ENCODE data around the gene UBXN6. TPM values are rescaled to one million over a fixed set of nuclear protein-coding genes. Genes with fewer than 3 reads are reported as not detected.

The UBXN6 gene
- total RNA-seq, 1 donor from 2014 or later, result 89.8 TPM

DNA sequence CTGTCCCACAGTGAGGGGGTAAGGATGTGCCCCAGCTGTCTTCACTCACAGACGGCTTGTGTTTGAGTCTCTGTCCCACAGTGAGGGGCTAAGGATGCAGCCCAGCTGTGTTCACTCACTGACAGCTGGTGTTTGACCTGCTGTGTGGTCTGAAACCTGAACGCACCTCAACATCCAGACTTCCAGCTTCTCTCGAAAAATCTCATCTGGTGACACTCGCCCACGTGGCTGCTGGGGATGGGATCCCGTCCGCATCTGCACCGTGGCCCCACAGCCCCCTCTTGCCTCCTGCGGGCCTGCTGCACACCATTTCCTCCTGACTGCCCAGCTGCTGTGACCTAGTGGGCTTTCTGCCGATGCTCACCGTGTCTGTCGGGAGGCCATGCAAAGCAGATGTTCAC is 27.8 kb downstream of the UBXN6 start:
- H3K36me3 ChIP-seq (ENCODE audit: control insufficient read depth in 3 of 3, insufficient read depth in 3 of 3, low read length in 3 of 3), result peaks cover 19 to 37% (median 29%) of the 10 kb centered on the region in 3 donors
- H3K9ac ChIP-seq (ENCODE audit: low read depth in 1 of 3, low read length in 3 of 3), result peak overlapping the region in 1 of 3 donors; percentile 8
- no peaks in the 10 kb centered on the region for H3K9me3 ChIP-seq (ENCODE audit: control insufficient read depth in 3 of 3, low read length in 3 of 3)

DNA sequence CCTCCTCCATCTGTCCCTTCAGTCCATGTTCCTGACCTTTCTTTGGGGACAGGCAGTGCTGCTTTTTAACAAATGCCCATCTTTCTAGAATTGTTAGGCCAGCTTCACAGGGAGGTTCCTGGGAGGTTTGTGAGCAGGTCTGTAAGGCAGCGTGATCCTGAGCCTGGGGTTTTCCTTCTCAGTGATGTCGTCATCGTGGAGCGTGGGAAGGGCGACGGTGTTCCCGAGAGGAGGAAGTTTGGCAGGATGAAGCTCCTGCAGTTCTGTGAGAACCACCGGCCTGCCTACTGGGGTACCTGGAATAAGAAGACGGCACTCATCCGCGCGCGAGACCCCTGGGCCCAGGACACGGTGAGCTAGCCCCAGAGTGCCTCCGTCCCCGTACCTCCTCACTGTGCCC is 28.3 kb downstream of the UBXN6 start:
- no peak overlapping the region for H3K27ac ChIP-seq (ENCODE audit: low read depth, low read length)
- H3K9me3 ChIP-seq (ENCODE audit: control insufficient read depth in 3 of 3, low read length in 3 of 3), result no peaks in the 10 kb centered on the region
- H3K4me1 ChIP-seq (ENCODE audit: control insufficient read depth in 3 of 3, insufficient read depth in 3 of 3, low read length in 3 of 3), result no peaks in the 10 kb centered on the region
- H3K27me3 ChIP-seq (ENCODE audit: control insufficient read depth in 3 of 3, insufficient read depth in 3 of 3, low read length in 3 of 3), result no peaks in the 10 kb centered on the region
- peaks cover 19 to 37% (median 26%) of the 10 kb centered on the region in 3 donors for H3K36me3 ChIP-seq (ENCODE audit: control insufficient read depth in 3 of 3, insufficient read depth in 3 of 3, low read length in 3 of 3)
- no peak overlapping the region for H3K4me3 ChIP-seq (ENCODE audit: low read length in 3 of 3)
- H3K9ac ChIP-seq (ENCODE audit: low read depth in 1 of 3, low read length in 3 of 3), result no peak overlapping the region

More for the DNA sequence above, 27.8 kb downstream of the UBXN6 start:
- H3K4me1 ChIP-seq (ENCODE audit: control insufficient read depth in 3 of 3, insufficient read depth in 3 of 3, low read length in 3 of 3), result no peaks in the 10 kb centered on the region
- H3K4me3 ChIP-seq (ENCODE audit: low read length in 3 of 3), result no peak overlapping the region
- H3K27me3 ChIP-seq (ENCODE audit: control insufficient read depth in 3 of 3, insufficient read depth in 3 of 3, low read length in 3 of 3), result no peaks in the 10 kb centered on the region
- H3K27ac ChIP-seq (ENCODE audit: low read depth, low read length), result no peak overlapping the region

DNA sequence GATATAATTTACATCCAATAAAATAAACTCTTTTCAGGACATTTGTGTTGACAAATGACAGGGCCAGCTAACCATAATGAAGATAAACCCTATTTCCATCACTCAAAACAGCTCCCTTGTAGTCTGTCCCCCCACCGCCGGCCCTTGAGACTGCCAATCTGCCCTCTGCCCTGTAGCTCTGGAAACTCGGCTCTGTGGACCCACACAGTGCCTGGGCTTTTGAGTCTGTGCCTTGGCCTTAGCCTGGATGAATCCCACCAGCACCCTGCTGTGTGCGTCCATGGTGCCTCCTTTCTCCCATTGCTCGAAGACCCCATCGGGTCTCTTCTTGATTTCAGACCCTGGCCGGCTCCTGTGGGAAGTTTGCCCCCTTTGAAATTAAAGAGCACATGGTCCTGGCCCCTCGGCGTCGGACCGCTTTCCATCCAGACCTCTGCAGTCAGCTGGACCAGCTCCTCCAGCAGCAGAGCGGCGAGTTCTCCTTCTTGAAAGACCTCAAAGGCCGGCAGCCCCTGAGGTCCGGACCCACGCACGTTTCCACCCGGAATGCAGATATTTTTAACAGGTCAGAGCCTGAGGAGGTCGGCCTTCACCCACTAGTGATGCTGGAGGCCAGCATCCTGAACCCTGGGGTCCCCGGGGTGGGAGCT is 29.1 kb downstream of the UBXN6 start:
- H3K9me3 ChIP-seq (ENCODE audit: control insufficient read depth in 3 of 3, low read length in 3 of 3), result no peaks in the 10 kb centered on the region
- H3K4me3 ChIP-seq (ENCODE audit: low read length in 3 of 3), result no peak overlapping the region
- H3K36me3 ChIP-seq (ENCODE audit: control insufficient read depth in 3 of 3, insufficient read depth in 3 of 3, low read length in 3 of 3), result peaks cover 21 to 37% (median 29%) of the 10 kb centered on the region in 3 donors
- H3K27ac ChIP-seq (ENCODE audit: low read depth, low read length), result no peak overlapping the region
- H3K27me3 ChIP-seq (ENCODE audit: control insufficient read depth in 3 of 3, insufficient read depth in 3 of 3, low read length in 3 of 3), result no peaks in the 10 kb centered on the region
- H3K4me1 ChIP-seq (ENCODE audit: control insufficient read depth in 3 of 3, insufficient read depth in 3 of 3, low read length in 3 of 3), result no peaks in the 10 kb centered on the region
- no peak overlapping the region for H3K9ac ChIP-seq (ENCODE audit: low read depth in 1 of 3, low read length in 3 of 3)

DNA sequence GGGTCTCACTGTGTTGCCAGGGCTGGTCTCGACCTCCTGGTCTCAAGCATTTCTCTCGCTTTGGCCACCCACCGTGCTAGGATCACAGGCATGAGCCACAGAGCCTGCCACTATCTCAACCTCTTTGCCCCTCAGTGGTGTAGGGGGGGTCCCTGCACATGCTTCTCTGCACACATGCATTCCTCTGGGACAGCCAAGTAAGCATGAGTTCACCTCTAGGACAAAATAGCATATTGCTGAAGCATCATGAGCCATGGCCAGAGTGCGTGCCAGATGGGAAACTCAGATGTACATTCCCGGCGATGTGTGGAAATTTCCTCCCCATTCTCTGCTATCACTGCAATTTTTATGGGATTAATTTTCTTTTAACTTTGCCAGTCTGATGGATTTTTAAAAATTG is 32.1 kb downstream of the UBXN6 start:
- H3K4me1 ChIP-seq (ENCODE audit: control insufficient read depth in 3 of 3, insufficient read depth in 3 of 3, low read length in 3 of 3), result no peaks in the 10 kb centered on the region
- no peaks in the 10 kb centered on the region for H3K27me3 ChIP-seq (ENCODE audit: control insufficient read depth in 3 of 3, insufficient read depth in 3 of 3, low read length in 3 of 3)
- no peak overlapping the region for H3K9ac ChIP-seq (ENCODE audit: low read depth in 1 of 3, low read length in 3 of 3)
- no peak overlapping the region for H3K4me3 ChIP-seq (ENCODE audit: low read length in 3 of 3)
- H3K9me3 ChIP-seq (ENCODE audit: control insufficient read depth in 3 of 3, low read length in 3 of 3), result no peaks in the 10 kb centered on the region
- H3K27ac ChIP-seq (ENCODE audit: low read depth, low read length), result no peak overlapping the region
- H3K36me3 ChIP-seq (ENCODE audit: control insufficient read depth in 3 of 3, insufficient read depth in 3 of 3, low read length in 3 of 3), result peaks cover 16 to 23% (median 19%) of the 10 kb centered on the region in 3 donors

DNA sequence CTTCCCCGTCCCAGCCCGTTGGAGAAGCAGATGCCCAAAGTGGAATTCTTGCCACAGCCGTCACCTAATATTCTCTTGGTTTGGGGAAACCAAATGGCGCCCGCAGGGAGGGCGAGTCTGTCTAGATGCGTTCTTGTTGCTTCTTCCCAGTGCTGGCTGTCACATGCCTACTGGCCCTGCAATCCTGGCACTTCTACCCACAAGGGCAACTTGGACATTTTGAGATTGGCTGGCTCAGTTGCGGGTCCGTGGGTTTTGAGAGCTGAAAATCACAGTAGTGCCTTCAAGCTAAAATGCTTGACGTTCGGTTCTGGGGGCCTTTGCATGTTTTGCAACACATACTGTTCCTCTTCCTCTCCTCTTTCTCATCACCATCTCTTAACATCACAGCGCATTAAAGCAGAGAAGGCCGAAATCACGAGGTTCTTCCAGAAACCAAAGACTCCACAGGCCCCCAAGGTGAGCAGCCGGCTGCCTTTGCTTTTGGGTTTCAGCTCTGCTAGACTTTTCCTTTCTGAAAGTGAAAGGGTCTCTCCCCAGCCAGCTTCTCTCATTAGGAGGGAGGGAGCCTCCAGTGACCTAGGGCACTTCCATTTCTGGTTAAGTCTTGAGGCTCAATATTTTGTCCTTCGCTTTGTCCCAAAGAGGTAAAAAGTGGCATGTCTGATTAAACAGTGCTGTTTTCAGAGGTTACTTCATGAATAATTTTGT is 34.0 kb downstream of the UBXN6 start:
- H3K27ac ChIP-seq (ENCODE audit: low read depth, low read length), result no peak overlapping the region
- H3K4me1 ChIP-seq (ENCODE audit: control insufficient read depth in 3 of 3, insufficient read depth in 3 of 3, low read length in 3 of 3), result no peaks in the 10 kb centered on the region
- no peaks in the 10 kb centered on the region for H3K27me3 ChIP-seq (ENCODE audit: control insufficient read depth in 3 of 3, insufficient read depth in 3 of 3, low read length in 3 of 3)
- H3K4me3 ChIP-seq (ENCODE audit: low read length in 3 of 3), result no peak overlapping the region
- H3K9me3 ChIP-seq (ENCODE audit: control insufficient read depth in 3 of 3, low read length in 3 of 3), result no peaks in the 10 kb centered on the region
- no peak overlapping the region for H3K9ac ChIP-seq (ENCODE audit: low read depth in 1 of 3, low read length in 3 of 3)
- peaks cover 6 to 12% (median 8%) of the 10 kb centered on the region in 3 donors for H3K36me3 ChIP-seq (ENCODE audit: control insufficient read depth in 3 of 3, insufficient read depth in 3 of 3, low read length in 3 of 3)

DNA sequence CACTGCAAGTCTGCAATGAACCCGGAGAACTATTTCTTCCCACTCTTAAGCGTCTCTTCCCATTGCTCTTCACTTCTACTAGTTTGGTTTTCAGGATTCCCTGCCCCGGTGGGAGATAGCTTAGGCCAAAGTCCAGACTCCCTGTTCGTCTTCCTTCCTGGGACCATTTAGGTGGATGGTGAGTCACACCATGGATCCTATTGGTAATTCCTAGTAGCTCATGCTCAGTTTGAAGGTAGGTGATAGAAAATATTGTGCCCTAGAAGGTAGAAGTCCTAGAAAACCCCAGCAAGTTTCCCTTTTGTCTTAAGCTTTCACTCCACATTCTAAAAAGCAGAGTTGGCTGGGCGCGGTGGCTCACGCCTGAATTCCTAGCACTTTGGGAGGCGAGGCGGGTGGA is 41.3 kb downstream of the UBXN6 start:
- Histone ChIP-seq H3K27me3 (ENCODE audit: control insufficient read depth in 3 of 3, insufficient read depth in 3 of 3, low read length in 3 of 3) (no peaks in the 10 kb centered on the region), H3K27ac (ENCODE audit: low read depth, low read length) (no peak overlapping the region), H3K9me3 (ENCODE audit: control insufficient read depth in 3 of 3, low read length in 3 of 3) (no peaks in the 10 kb centered on the region), H3K4me1 (ENCODE audit: control insufficient read depth in 3 of 3, insufficient read depth in 3 of 3, low read length in 3 of 3) (no peaks in the 10 kb centered on the region), H3K9ac (ENCODE audit: low read depth in 1 of 3, low read length in 3 of 3) (no peak overlapping the region), H3K36me3 (ENCODE audit: control insufficient read depth in 3 of 3, insufficient read depth in 3 of 3, low read length in 3 of 3) (peaks cover 1 to 6% (median 3%) of the 10 kb centered on the region in 3 donors), H3K4me3 (ENCODE audit: low read length in 3 of 3) (no peak overlapping the region)

DNA sequence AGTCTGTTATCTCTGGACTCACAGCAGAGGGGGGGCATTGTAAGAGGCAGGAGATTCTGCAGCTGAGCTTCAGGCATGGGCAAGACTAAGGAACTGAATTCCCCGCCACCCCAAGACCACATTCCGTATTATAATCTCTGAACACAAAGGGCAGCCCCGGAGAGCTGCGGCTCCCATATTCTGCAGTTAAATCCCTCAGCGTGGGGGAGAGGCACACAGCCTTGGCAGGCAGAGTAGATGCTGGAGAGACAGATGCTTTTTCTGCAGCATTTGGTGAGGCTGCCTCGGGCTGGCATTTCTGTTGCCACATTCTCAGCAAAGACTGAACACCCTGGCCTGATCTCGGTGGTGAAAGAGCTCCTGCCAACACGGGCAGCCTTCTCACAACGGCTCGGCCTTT is 42.2 kb downstream of the UBXN6 start:
- peaks cover 3 to 6% (median 4%) of the 10 kb centered on the region in 3 donors for H3K36me3 ChIP-seq (ENCODE audit: control insufficient read depth in 3 of 3, insufficient read depth in 3 of 3, low read length in 3 of 3)
- no peak overlapping the region for H3K4me3 ChIP-seq (ENCODE audit: low read length in 3 of 3)
- H3K27ac ChIP-seq (ENCODE audit: low read depth, low read length), result no peak overlapping the region
- H3K9ac ChIP-seq (ENCODE audit: low read depth in 1 of 3, low read length in 3 of 3), result peak overlapping the region in 2 of 3 donors; percentile 10 to 50
- H3K27me3 ChIP-seq (ENCODE audit: control insufficient read depth in 3 of 3, insufficient read depth in 3 of 3, low read length in 3 of 3), result no peaks in the 10 kb centered on the region
- no peaks in the 10 kb centered on the region for H3K4me1 ChIP-seq (ENCODE audit: control insufficient read depth in 3 of 3, insufficient read depth in 3 of 3, low read length in 3 of 3)
- no peaks in the 10 kb centered on the region for H3K9me3 ChIP-seq (ENCODE audit: control insufficient read depth in 3 of 3, low read length in 3 of 3)

DNA sequence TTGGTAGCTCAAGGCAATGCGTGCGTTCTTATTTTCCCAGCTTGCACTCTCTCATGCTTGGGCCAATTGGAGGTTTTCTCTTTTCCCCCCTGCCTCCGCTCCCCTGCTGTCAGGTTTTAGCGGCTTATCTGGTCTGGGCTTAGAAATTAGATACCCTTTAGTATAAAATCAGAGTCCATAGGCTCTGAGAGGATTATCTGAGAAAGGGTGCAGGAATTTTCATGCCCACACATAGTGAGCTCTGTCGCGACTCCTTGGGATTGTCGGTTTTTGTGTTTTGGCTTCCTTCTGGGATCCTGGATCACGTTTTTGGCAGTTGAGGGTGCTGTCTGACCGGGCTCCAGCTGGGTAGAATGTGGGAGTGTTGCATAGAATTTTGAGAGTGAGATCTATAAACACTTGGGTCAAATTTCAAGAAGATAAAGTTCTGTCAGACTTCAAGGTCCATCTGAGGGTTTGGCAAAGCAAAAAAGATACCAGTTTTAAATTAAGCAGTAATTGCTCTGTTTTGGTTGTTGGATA is 42.7 kb downstream of the UBXN6 start:
- Histone ChIP-seq H3K27me3 (ENCODE audit: control insufficient read depth in 3 of 3, insufficient read depth in 3 of 3, low read length in 3 of 3) (no peaks in the 10 kb centered on the region), H3K9me3 (ENCODE audit: control insufficient read depth in 3 of 3, low read length in 3 of 3) (no peaks in the 10 kb centered on the region), H3K4me1 (ENCODE audit: control insufficient read depth in 3 of 3, insufficient read depth in 3 of 3, low read length in 3 of 3) (no peaks in the 10 kb centered on the region), H3K9ac (ENCODE audit: low read depth in 1 of 3, low read length in 3 of 3) (peak overlapping the region in 1 of 3 donors; percentile 10), H3K4me3 (ENCODE audit: low read length in 3 of 3) (no peak overlapping the region), H3K27ac (ENCODE audit: low read depth, low read length) (no peak overlapping the region), H3K36me3 (ENCODE audit: control insufficient read depth in 3 of 3, insufficient read depth in 3 of 3, low read length in 3 of 3) (peaks cover 4 to 6% (median 5%) of the 10 kb centered on the region in 3 donors)

DNA sequence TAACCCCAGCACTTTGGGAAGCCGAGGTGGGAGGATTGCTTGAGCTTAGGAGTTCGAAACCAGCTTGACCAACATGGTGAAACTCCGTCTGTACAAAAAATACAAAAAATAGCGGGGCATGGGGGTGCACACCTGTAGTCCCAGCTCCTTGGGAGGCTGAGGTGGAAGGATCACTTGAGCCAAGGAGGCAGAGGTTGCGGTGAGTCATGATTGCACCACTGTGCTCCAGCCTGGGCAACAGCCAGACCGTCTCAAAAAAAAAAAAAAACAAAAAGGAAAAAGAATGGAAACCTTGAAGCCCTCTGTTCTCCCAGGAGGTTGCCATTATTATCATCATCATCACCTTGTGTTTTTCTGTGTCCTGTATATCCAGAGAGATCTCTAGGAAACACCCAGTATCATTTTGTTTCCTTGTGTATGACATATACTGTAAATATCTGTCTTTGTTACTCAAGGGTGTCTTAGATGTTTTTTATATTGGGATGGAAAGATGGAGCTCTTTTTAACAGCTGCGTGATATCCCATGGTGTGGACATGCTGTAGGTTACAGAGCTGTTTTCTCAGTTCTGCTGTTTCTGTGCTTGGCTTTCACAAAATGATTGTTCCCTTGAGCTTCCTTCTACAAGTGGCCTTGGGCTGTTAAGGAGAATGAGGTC is 43.3 kb downstream of the UBXN6 start:
- no peak overlapping the region for H3K9ac ChIP-seq (ENCODE audit: low read depth in 1 of 3, low read length in 3 of 3)
- H3K9me3 ChIP-seq (ENCODE audit: control insufficient read depth in 3 of 3, low read length in 3 of 3), result no peaks in the 10 kb centered on the region
- H3K36me3 ChIP-seq (ENCODE audit: control insufficient read depth in 3 of 3, insufficient read depth in 3 of 3, low read length in 3 of 3), result peaks cover 6 to 10% (median 6%) of the 10 kb centered on the region in 3 donors
- H3K4me1 ChIP-seq (ENCODE audit: control insufficient read depth in 3 of 3, insufficient read depth in 3 of 3, low read length in 3 of 3), result no peaks in the 10 kb centered on the region
- H3K27me3 ChIP-seq (ENCODE audit: control insufficient read depth in 3 of 3, insufficient read depth in 3 of 3, low read length in 3 of 3), result no peaks in the 10 kb centered on the region
- H3K4me3 ChIP-seq (ENCODE audit: low read length in 3 of 3), result no peak overlapping the region
- H3K27ac ChIP-seq (ENCODE audit: low read depth, low read length), result no peak overlapping the region

DNA sequence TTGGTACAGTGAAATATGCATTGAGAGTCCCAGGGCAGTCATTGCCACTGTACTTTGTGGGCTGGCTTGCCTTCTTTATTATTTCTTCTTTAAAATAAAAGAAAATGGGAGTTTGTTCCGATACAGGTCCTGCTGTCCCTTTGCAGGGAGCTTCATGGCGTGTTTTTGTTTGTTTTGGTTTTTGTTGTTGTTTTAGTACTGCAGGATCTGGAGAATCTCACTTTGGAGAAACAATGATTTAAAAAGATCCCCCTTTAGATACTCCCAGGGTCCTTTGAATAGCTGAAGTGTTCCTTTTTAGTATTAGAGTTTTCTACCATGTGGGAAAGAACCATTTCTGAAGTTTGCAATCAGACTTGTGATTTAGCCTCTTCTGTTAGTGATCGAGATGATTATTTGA is 44.0 kb downstream of the UBXN6 start:
- Histone ChIP-seq H3K9me3 (ENCODE audit: control insufficient read depth in 3 of 3, low read length in 3 of 3) (no peaks in the 10 kb centered on the region), H3K4me3 (ENCODE audit: low read length in 3 of 3) (no peak overlapping the region), H3K27ac (ENCODE audit: low read depth, low read length) (no peak overlapping the region), H3K4me1 (ENCODE audit: control insufficient read depth in 3 of 3, insufficient read depth in 3 of 3, low read length in 3 of 3) (no peaks in the 10 kb centered on the region), H3K9ac (ENCODE audit: low read depth in 1 of 3, low read length in 3 of 3) (no peak overlapping the region), H3K27me3 (ENCODE audit: control insufficient read depth in 3 of 3, insufficient read depth in 3 of 3, low read length in 3 of 3) (no peaks in the 10 kb centered on the region), H3K36me3 (ENCODE audit: control insufficient read depth in 3 of 3, insufficient read depth in 3 of 3, low read length in 3 of 3) (peaks cover 6 to 13% (median 8%) of the 10 kb centered on the region in 3 donors)

Measured in skeletal muscle tissue (tissue), 4 donors.